ENCODE results near the gene MTHFD1L. TPM values are rescaled to one million over a fixed set of nuclear protein-coding genes. Genes with fewer than 3 reads are reported as not detected.
"Not testable (repeated sequence)": the region's sequence is repeated elsewhere in the genome, so short reads cannot be mapped to it uniquely, and the experiment has no call there.

The MTHFD1L gene
- total RNA-seq, 3 donors from 2014 or later = 170 to 193 (median 190) TPM

DNA sequence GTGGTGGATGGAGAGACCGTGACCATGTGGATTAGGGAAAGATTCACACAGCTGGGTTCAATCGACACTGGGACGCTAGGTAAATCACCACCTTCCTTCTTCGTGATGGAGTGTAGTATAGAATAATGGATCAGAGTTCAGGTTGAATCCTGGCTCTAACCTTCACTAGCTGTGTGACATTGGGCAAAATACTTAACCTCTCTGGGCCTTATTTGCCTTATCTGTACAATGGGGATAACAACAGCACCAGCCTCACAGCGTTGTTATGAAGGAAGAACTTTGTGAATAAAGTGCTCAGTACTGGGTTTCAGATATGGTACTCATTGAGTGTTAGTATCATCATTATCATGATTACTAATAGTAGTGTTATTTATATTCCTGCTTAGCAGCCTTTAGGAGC is 248.1 kb downstream of the MTHFD1L start:
- Mint-ChIP-seq H3K4me1 (ENCODE audit: low read depth) (no peaks in the 10 kb centered on the region), H3K27me3 (ENCODE audit: low read depth) (peaks cover 11% of the 10 kb centered on the region), H3K4me3 (no peak overlapping the region), H3K36me3 (ENCODE audit: insufficient read depth) (no peaks in the 10 kb centered on the region), H3K9me3 (no peaks in the 10 kb centered on the region)
- DNase-seq = no peak
- no peak for ATAC-seq

DNA sequence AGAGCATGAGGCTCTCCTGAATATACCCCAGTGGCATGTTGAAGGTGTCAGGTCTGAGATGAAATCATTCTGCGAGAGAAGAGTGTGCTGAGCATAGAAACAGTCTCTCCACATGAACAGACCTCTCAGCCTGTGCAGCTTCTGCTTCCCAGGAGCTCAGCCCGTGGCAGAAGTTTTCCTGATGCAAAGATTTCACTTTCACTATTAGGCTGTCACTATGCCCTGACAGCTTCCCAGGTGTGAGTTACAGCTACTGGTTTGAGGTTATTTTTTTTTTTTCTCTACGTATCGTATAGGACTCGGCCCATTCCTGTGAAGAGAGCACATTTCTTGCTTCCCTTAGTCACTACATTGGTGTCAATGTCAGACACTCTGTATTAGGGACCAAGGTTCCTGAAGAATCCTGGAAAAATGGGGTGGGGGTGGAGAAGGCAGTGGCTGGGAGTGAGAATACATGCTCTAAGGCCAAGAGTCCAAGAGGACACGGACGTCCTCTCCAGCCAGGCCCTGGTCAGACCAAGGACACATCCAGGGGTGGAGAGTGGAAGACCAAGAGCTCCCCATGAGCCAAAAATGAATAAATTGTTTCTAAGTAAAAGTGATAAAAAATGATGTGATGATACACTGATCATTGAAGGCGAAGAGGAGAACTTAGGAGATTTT is 253.1 kb downstream of the MTHFD1L start:
- ATAC-seq (no peak), DNase-seq (no peak)
- H3K4me3 Mint-ChIP-seq = no peak overlapping the region
- no peaks in the 10 kb centered on the region for H3K27me3 Mint-ChIP-seq (ENCODE audit: low read depth)
- no peaks in the 10 kb centered on the region for H3K4me1 Mint-ChIP-seq (ENCODE audit: low read depth)
- no peaks in the 10 kb centered on the region for H3K9me3 Mint-ChIP-seq
- H3K36me3 Mint-ChIP-seq (ENCODE audit: insufficient read depth) = no peaks in the 10 kb centered on the region

DNA sequence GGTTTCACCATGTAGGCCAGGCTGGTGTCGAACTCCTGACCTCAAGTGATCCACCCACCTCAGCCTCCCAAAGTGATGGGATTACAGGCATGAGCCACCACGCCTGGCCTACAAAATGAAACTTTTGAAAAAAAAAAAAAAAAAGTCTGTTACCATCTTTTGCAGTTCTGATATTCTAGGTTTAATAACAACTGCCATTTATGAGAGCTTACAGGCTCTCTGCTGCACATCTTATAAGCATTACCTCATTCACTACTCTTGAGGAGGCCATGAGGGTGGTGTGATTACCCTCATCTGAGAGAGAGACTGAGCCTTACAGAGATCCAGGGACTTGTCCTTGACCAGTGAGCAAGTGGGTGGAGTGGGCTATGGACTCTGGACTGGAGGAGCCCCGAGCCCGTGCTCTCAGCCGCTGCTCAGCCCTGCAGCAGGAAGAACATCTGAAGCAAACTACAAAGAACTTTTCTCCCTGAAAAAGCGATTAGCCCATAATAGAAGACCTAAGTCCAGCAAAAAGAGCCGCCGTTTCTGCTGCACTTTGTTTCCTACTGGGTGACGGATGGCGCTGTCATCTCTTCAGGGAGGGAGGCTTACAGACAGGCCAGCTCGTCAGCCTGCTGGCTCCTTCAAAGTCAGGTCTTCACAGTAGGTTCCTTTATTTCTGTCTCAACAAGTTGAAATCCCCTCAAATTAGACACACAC is 254.5 kb downstream of the MTHFD1L start:
- Mint-ChIP-seq H3K27me3 (ENCODE audit: low read depth) (no peaks in the 10 kb centered on the region), H3K4me3 (no peak overlapping the region), H3K36me3 (ENCODE audit: insufficient read depth) (no peaks in the 10 kb centered on the region), H3K4me1 (ENCODE audit: low read depth) (no peaks in the 10 kb centered on the region), H3K9me3 (no peaks in the 10 kb centered on the region)
- no peak for DNase-seq
- ATAC-seq = no peak

DNA sequence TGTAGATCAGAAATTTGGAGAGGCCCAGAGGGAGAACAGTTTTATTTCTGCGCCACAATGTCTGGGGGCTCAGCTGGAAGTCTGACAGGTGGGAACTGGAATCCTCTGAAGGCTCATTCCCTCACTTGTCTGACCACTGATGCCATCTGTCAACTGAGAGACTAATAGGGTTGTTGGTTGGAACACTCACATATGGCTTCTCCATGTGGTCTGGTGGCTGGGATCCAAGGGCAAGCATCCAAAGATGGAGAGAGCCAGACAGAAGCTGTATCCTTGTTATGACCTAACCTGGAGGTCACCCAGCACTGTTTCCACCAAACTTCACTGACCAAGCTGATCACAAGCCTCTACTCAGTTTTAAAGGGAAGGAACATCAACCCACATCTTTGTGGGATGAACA is 256.4 kb downstream of the MTHFD1L start:
- no peaks in the 10 kb centered on the region for H3K4me1 Mint-ChIP-seq (ENCODE audit: low read depth)
- no peaks in the 10 kb centered on the region for H3K36me3 Mint-ChIP-seq (ENCODE audit: insufficient read depth)
- H3K4me3 Mint-ChIP-seq = no peak overlapping the region
- no peak for ATAC-seq
- no peak for DNase-seq
- H3K27me3 Mint-ChIP-seq (ENCODE audit: low read depth) = no peaks in the 10 kb centered on the region
- H3K9me3 Mint-ChIP-seq = no peaks in the 10 kb centered on the region

DNA sequence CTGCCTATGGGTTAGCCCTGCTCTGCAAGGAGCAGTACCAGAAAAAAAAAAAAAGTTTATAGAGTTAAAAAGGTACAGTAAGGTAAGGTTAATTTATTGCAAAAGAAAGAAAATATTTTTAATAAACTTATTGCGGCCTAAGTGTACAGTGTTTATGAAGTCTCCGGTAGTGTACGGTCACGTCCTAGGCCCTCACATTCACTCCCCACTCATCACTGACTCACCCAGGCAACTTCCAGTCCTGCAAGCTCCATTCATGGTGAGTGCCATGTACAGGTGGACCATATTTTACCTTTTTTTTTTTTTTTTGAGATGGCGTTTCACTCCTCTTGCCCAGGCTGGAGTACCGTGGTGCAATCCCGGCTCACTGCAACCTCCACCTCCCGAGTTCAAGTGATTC is 258.1 kb downstream of the MTHFD1L start:
- not testable (repeated sequence) for H3K4me1 Mint-ChIP-seq (ENCODE audit: low read depth); H3K4me3 Mint-ChIP-seq; H3K27me3 Mint-ChIP-seq (ENCODE audit: low read depth); DNase-seq; H3K36me3 Mint-ChIP-seq (ENCODE audit: insufficient read depth); ATAC-seq; H3K9me3 Mint-ChIP-seq

DNA sequence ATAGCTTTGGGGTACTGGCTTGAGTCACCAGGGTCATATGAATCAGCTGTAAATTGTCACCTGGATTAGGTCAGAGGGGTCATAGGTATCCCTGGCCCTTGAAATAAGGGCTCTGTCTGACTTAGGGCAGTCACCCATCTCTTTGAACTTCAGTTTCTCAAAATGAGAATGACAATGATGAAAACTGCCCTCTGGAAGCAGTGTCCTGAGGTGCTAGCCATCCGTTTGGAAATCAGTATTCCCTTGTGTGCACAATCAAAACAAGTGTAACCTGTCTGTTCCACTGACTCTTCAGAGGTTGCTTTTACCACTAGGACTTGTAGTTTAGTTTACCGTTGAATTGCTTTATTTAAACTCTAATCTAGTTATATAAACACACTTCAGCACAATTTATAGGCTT is 259.7 kb downstream of the MTHFD1L start:
- H3K27me3 Mint-ChIP-seq (ENCODE audit: low read depth); H3K9me3 Mint-ChIP-seq; H3K4me1 Mint-ChIP-seq (ENCODE audit: low read depth); ATAC-seq; H3K4me3 Mint-ChIP-seq; DNase-seq; H3K36me3 Mint-ChIP-seq (ENCODE audit: insufficient read depth): not testable (repeated sequence)

DNA sequence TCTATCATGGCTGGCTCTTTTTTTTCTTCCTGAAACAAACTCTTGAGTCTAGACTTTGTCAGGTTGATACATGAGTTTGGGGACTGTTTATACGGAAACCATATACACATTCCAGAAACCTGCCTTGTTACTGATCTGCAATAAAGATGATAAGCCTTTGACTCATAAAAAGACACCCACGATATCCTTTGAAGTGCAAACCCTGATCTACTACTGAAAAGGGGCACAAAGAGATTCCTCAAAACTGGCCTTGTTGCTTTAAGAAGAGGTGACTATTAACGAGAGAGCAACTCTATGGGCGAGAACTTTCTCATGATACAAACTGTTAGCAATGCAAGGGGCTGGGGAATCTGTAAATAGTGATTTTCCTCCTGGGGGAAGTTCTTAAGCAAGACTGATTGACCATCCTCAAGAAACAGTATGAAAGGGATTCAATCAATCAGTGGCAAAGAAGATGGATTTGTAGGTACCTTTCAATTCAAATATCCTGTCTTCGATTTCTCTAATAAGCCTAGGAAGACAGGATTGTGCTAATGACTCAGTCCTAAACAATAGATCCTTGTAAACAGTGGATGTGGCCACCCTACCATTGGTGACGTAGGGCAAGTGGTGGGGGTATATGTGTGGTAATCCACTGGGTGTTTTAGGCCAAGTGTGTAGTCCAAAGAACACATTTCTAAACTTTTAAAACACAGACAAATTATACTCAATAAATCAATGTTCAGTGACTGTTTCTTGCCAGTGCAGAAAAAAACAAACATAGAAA is 260.3 kb downstream of the MTHFD1L start:
- H3K27me3 Mint-ChIP-seq (ENCODE audit: low read depth); H3K9me3 Mint-ChIP-seq; H3K36me3 Mint-ChIP-seq (ENCODE audit: insufficient read depth); H3K4me3 Mint-ChIP-seq; H3K4me1 Mint-ChIP-seq (ENCODE audit: low read depth); DNase-seq: not testable (repeated sequence)
- peak; percentile 76 to 83 for ATAC-seq

DNA sequence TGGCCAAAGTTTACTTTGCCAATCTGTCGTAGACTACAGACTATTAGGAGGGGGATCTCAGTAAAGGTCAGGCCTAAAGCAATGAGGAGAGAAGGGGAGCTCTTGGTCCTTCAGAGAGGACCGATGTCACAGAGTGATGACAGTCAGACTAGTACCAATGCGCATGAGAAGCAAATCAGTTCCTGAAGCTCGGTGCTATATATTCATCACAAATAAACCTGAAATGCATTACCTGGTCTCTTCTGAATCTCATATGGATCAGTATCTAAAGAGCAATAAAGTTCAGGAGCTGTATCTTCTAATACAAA is 260.9 kb downstream of the MTHFD1L start:
- H3K4me3 Mint-ChIP-seq; H3K36me3 Mint-ChIP-seq (ENCODE audit: insufficient read depth); DNase-seq; H3K27me3 Mint-ChIP-seq (ENCODE audit: low read depth); H3K9me3 Mint-ChIP-seq; H3K4me1 Mint-ChIP-seq (ENCODE audit: low read depth); ATAC-seq: not testable (repeated sequence)

DNA sequence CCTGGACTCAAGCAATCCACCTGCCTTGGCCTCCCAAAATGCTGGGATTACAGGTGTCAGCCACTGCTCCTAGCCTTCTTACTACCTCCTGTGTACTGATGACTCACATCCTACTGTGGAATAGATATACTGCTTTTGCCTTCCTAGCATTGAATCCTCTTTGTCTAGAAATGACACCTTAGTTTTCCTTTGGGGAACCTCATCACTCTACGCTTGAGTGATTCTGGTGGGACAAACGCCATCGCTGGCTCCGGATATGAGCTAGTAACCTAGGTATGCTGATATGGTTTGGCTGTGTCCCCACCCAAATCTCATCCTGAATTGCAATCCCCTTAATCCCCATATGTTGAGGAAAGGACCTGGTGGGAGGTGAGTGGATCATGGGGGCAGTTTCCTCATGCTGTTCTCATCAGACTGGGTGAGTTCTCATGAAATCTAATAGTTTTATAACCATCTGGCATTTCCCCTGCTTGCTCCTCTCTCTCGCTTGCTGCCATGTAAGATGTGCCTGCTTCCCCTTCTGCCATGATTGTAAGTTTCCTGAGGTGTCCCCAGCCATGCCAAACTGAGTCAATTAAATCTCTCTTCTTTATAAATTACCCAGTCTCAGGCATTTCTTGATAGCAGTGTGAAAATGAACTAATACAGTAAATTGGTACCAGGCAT is 261.8 kb downstream of the MTHFD1L start:
- not testable (repeated sequence) for H3K27me3 Mint-ChIP-seq (ENCODE audit: low read depth); H3K4me3 Mint-ChIP-seq; H3K4me1 Mint-ChIP-seq (ENCODE audit: low read depth); ATAC-seq; DNase-seq; H3K36me3 Mint-ChIP-seq (ENCODE audit: insufficient read depth); H3K9me3 Mint-ChIP-seq

DNA sequence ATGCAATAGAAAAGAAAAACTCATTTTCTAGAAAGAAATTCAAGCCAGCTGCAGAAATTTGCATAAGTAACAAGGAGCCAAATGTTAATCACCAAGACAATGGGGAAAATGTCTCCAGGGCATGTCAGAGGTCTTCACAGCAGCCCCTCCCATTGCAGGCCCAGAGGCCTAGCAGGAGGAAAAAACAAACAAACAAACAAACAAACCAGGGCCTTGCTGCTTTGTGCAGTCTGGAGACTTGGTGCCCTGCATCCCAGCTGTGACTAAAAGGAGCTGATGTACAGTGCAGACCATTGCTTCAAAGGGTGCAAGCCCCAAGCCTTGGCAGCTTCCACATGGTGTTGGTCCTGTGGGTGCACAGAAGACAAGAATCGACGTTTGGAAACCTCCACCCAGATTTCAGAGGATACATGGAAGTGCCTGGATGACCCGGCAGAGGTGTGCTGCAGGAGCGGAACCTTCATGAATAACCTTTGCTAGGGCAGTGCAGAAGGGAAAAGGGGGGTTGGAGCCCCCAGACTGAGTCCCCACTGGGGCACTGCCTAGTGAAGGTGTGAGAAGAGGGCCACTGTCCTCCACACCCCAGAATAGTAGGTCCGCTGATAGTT is 263.4 kb downstream of the MTHFD1L start:
- Mint-ChIP-seq H3K9me3 (peaks cover 4% of the 10 kb centered on the region), H3K4me1 (ENCODE audit: low read depth) (no peaks in the 10 kb centered on the region), H3K27me3 (ENCODE audit: low read depth) (no peaks in the 10 kb centered on the region), H3K4me3 (no peak overlapping the region), H3K36me3 (ENCODE audit: insufficient read depth) (no peaks in the 10 kb centered on the region)
- DNase-seq = no peak
- no peak for ATAC-seq

DNA sequence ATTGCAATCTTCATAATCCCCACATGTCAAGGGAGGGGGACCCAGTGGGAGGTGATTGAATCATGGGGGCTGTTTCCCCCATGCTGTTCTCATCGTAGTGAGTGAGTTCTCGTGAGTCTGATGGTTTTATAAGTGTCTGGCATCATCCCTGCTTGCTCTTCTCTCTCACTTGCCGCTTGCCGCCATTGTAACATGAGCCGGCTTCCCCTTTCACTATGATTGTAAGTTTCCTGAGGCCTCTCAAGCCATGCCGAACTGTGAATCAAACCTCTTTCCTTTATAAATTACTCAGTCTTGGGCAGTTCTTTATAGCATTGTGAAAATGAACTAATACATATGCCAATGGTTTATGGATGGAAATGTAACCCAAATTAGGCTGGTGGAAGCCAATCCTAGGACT is 264.8 kb downstream of the MTHFD1L start:
- Mint-ChIP-seq H3K27me3 (ENCODE audit: low read depth) (no peaks in the 10 kb centered on the region), H3K9me3 (peaks cover 7% of the 10 kb centered on the region), H3K4me1 (ENCODE audit: low read depth) (no peaks in the 10 kb centered on the region), H3K36me3 (ENCODE audit: insufficient read depth) (no peaks in the 10 kb centered on the region), H3K4me3 (no peak overlapping the region)
- ATAC-seq (no peak), DNase-seq (no peak)

DNA sequence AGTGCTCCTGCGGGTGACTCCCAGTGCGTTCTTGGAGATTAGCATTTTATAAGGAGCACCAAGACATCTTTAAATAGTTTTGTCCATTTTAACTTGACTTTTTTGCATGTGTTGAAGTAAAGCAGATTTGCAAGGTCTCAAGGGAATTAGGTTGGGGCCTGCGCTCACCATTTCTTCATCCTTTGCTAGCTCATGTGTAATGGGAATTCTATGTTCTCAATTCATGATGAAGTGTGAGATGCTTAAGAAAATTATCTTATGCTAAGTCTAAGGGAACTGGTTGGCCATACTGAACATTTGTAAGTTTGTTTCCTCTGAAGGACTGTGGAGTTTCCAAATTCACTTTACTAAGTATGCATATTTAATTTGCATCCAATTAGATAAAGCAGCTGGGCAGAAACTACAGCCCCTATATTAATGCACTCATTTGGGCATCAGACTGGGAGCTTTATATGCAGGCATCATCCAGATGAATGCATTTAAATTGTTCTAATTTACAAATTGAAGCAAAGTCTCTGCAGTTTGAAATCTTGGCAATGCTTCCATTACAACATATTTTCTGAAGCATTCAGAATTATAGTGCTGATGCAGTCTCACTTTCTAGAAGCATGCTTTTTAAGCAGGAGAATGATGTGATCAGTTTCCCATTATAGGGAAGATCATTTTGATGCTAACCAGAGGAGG is 266.0 kb downstream of the MTHFD1L start:
- ATAC-seq (no peak), DNase-seq (no peak)
- peaks cover 7% of the 10 kb centered on the region for H3K9me3 Mint-ChIP-seq
- H3K4me1 Mint-ChIP-seq (ENCODE audit: low read depth) = no peaks in the 10 kb centered on the region
- no peaks in the 10 kb centered on the region for H3K36me3 Mint-ChIP-seq (ENCODE audit: insufficient read depth)
- no peaks in the 10 kb centered on the region for H3K27me3 Mint-ChIP-seq (ENCODE audit: low read depth)
- H3K4me3 Mint-ChIP-seq = no peak overlapping the region

DNA sequence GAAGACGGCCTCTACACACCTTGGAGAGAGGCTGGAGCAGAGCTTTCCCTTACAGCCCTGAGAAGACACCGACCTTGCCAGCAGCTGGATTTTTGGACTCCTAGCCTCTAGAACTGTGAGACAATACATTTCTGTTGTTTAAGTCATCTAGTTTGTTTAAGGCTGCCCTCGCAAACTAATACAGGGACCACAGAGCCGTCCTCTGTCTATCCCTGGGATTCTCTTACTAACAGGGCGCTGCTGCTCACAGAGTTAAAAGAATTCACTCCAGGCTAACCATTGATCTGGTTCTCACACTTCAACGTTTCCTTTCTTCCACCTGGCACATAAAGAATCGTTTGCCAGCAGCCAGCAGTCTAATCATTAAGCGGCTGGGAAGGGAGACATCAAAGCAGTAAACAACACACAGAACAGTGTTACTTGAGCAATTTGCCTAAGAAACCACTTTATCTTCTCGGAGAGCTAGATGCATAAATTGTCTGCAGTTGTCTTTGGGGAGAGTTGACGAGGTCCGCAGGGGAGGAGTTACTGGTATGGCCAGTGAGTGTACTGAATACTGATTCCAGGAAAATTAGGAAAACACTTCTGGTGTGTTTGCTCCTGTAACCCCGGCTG is 270.7 kb downstream of the MTHFD1L start:
- no peaks in the 10 kb centered on the region for H3K4me1 Mint-ChIP-seq (ENCODE audit: low read depth)
- H3K9me3 Mint-ChIP-seq = peaks cover 3% of the 10 kb centered on the region
- peaks cover 3% of the 10 kb centered on the region for H3K27me3 Mint-ChIP-seq (ENCODE audit: low read depth)
- no peak overlapping the region for H3K4me3 Mint-ChIP-seq
- DNase-seq (no peak), ATAC-seq (no peak)
- no peaks in the 10 kb centered on the region for H3K36me3 Mint-ChIP-seq (ENCODE audit: insufficient read depth)
